ENCODE data around the gene DYDC2. TPM values are rescaled to one million over a fixed set of nuclear protein-coding genes. Genes with fewer than 3 reads are reported as not detected.

DYDC2 gene, protein sequence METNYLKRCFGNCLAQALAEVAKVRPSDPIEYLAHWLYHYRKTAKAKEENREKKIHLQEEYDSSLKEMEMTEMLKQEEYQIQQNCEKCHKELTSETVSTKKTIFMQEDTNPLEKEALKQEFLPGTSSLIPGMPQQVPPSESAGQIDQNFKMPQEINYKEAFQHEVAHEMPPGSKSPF
- 1 to 10 TPM; 1.9 to 5.3 TPM for total RNA-seq
- polyA plus RNA-seq (2013, experiment 1 of 2): 3.5 TPM
- 3.9 TPM for polyA plus RNA-seq (2013, experiment 2 of 2)
- long read RNA-seq, experiment 1, partial matches to known transcripts: 4 of 4 reads
- long read RNA-seq, experiment 1, other reads (novel, unspliced or antisense): 0 of 4 reads
- long read RNA-seq, experiment 2, partial matches to known transcripts: 0 of 1 reads
- long read RNA-seq, experiment 2, other reads (novel, unspliced or antisense): 0 of 1 reads
- long read RNA-seq, experiment 3, partial matches to known transcripts: 3 of 5 reads
- long read RNA-seq, experiment 3, other reads (novel, unspliced or antisense): 1 of 5 reads
- long read RNA-seq, experiment 4, partial matches to known transcripts: 1 of 3 reads
- long read RNA-seq, experiment 4, other reads (novel, unspliced or antisense): 2 of 3 reads

DNA sequence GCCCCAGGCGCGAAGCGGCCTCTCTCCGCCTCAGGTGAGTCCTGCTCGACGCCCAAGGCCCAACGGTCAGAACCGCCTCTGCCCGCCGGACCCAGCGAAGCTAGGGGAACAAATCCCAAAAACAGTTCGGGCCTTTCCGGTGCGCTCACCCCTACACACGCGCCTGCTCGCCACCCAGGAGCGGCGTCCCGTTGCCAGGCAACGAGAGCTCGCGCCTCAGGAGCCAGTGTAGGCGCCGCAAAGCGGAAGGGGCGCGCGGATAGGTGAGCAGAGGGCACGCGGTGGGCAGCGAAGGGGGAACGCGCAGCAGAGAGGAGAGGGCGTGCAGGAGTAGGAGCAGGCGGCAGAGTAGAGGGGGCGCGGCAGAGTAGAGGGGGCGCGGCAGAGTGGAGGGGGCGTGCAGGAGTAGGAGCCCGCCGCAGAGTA, at the start of gene DYDC2, which contains the start of gene DYDC1:
Gene DYDC2, plus strand, starts transcription at position 219 of the 426 bp plus-strand sequence. CDS start 5,663 bp downstream, outside the sequence.
Gene DYDC1, minus strand, starts transcription at position 193 of the 426 bp plus-strand sequence. CDS start 4,154 bp downstream, outside the sequence.
- Histone ChIP-seq H3K9me3 (ENCODE audit: control insufficient read depth, low read length) (no peaks in the 10 kb centered on the region), H3K36me3 (ENCODE audit: control insufficient read depth, insufficient read depth, low read length) (no peaks in the 10 kb centered on the region), H3K27ac (ENCODE audit: low read depth, low read length) (no peak within 1 kb of the TSS), H3K9ac (ENCODE audit: extremely low read depth, low read length, poor library complexity, severe bottlenecking) (no peak within 1 kb of the TSS), H3K4me3 (ENCODE audit: low read length) (peak within 1 kb of the TSS; percentile 74), H3K27me3 (ENCODE audit: control insufficient read depth, insufficient read depth, low read length, poor library complexity, severe bottlenecking) (peaks cover 25% of the 10 kb centered on the region), H3K4me1 (ENCODE audit: control insufficient read depth, insufficient read depth, low read length) (peaks cover 4% of the 10 kb centered on the region)
- peaks cover 2% of the 10 kb centered on the region for H3K9me3 Mint-ChIP-seq
- TF ChIP-seq, protein P1, sequence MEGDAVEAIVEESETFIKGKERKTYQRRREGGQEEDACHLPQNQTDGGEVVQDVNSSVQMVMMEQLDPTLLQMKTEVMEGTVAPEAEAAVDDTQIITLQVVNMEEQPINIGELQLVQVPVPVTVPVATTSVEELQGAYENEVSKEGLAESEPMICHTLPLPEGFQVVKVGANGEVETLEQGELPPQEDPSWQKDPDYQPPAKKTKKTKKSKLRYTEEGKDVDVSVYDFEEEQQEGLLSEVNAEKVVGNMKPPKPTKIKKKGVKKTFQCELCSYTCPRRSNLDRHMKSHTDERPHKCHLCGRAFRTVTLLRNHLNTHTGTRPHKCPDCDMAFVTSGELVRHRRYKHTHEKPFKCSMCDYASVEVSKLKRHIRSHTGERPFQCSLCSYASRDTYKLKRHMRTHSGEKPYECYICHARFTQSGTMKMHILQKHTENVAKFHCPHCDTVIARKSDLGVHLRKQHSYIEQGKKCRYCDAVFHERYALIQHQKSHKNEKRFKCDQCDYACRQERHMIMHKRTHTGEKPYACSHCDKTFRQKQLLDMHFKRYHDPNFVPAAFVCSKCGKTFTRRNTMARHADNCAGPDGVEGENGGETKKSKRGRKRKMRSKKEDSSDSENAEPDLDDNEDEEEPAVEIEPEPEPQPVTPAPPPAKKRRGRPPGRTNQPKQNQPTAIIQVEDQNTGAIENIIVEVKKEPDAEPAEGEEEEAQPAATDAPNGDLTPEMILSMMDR (conservative IDR thresholded peaks at IDR 0.05): no peak
- H3K27me3 Mint-ChIP-seq (ENCODE audit: insufficient read depth): peaks cover 28% of the 10 kb centered on the region
- H3K36me3 Mint-ChIP-seq (ENCODE audit: low read depth): no peaks in the 10 kb centered on the region
- peaks cover 8% of the 10 kb centered on the region for H3K4me1 Mint-ChIP-seq
- peak within 1 kb of the TSS; percentile 89 for H3K27ac Mint-ChIP-seq
- DNase-seq: peak; percentile 95
- peak within 1 kb of the TSS; percentile 80 for H3K4me3 Mint-ChIP-seq
- 1 to 3% methylated on average over 15 to 43 of the region's 43 CpGs for WGBS, 2 experiments (ENCODE audit: insufficient coverage in 1 of 2, insufficient read length in 1 of 2)

DNA sequence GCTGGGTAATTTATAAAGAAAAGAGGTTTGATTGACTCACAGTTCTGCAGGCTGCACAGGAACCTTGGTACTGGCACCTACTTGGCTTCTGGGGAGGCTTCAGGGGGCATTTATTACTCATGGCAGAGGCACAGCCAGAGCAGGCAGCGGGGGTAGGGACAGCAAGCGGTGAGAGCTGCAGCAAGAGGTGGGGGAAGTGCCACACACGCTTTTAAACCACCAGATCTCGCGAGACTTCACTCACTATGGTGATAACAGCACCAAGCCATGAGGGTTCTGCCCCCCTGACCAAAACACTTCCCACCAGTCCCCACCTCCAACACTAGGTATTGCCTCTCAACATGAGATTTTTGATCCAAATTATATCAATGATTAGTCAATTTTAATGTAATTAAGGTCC, 43.1 kb upstream of the DYDC2 start:
- H3K9ac ChIP-seq (ENCODE audit: extremely low read depth, low read length, poor library complexity, severe bottlenecking): no peak overlapping the region
- peaks cover 8% of the 10 kb centered on the region for H3K9me3 Mint-ChIP-seq
- H3K27me3 Mint-ChIP-seq (ENCODE audit: insufficient read depth): peaks cover 2% of the 10 kb centered on the region
- H3K27ac ChIP-seq (ENCODE audit: low read depth, low read length): no peak overlapping the region
- H3K36me3 ChIP-seq (ENCODE audit: control insufficient read depth, insufficient read depth, low read length): no peaks in the 10 kb centered on the region
- H3K4me3 Mint-ChIP-seq: no peak overlapping the region
- DNase-seq: no peak
- TF ChIP-seq, protein P1 (conservative IDR thresholded peaks at IDR 0.05): no peak
- 84% methylated on average over 5 of the region's 5 CpGs; no CpG with 5 or more reads in 1 of the 2 experiments for WGBS, 2 experiments (ENCODE audit: insufficient coverage in 1 of 2, insufficient read length in 1 of 2)
- H3K4me1 ChIP-seq (ENCODE audit: control insufficient read depth, insufficient read depth, low read length): no peaks in the 10 kb centered on the region
- H3K36me3 Mint-ChIP-seq (ENCODE audit: low read depth): no peaks in the 10 kb centered on the region
- no peaks in the 10 kb centered on the region for H3K4me1 Mint-ChIP-seq
- no peaks in the 10 kb centered on the region for H3K27me3 ChIP-seq (ENCODE audit: control insufficient read depth, insufficient read depth, low read length, poor library complexity, severe bottlenecking)
- H3K9me3 ChIP-seq (ENCODE audit: control insufficient read depth, low read length): no peaks in the 10 kb centered on the region
- no peak overlapping the region for H3K27ac Mint-ChIP-seq
- no peak overlapping the region for H3K4me3 ChIP-seq (ENCODE audit: low read length)

DNA sequence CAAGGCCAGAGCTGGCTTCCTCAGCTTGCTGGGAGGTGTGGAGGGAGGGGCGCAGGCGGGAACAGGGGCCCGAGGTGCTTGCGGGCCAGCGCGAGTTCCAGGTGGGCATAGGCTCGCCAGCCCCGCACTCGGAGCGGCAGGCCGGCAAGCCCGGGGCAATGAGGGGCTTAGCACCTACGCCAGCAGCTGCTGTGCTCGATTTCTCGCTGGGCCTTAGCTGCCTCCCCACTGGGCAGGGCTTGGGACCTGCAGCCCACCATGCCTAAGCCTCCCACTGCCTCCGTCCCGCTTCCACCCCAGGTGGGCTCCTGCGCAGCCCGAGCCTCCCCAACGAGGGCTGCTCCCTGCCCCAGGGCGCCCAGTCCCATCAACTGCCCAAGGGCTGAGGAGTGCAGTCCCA, 41.2 kb upstream of the DYDC2 start:
- 97 to 100% methylated on average over 8 to 21 of the region's 21 CpGs for WGBS, 2 experiments (ENCODE audit: insufficient coverage in 1 of 2, insufficient read length in 1 of 2)

More for the DNA sequence above, 41.2 kb upstream of the DYDC2 start:
- Histone ChIP-seq H3K27ac (ENCODE audit: low read depth, low read length) (no peak overlapping the region), H3K4me1 (ENCODE audit: control insufficient read depth, insufficient read depth, low read length) (no peaks in the 10 kb centered on the region), H3K4me3 (ENCODE audit: low read length) (no peak overlapping the region), H3K27me3 (ENCODE audit: control insufficient read depth, insufficient read depth, low read length, poor library complexity, severe bottlenecking) (no peaks in the 10 kb centered on the region), H3K9ac (ENCODE audit: extremely low read depth, low read length, poor library complexity, severe bottlenecking) (no peak overlapping the region), H3K9me3 (ENCODE audit: control insufficient read depth, low read length) (no peaks in the 10 kb centered on the region), H3K36me3 (ENCODE audit: control insufficient read depth, insufficient read depth, low read length) (no peaks in the 10 kb centered on the region)
- Mint-ChIP-seq H3K4me1 (no peaks in the 10 kb centered on the region), H3K27ac (no peak overlapping the region), H3K9me3 (no peaks in the 10 kb centered on the region), H3K4me3 (no peak overlapping the region), H3K27me3 (ENCODE audit: insufficient read depth) (peaks cover 2% of the 10 kb centered on the region), H3K36me3 (ENCODE audit: low read depth) (no peaks in the 10 kb centered on the region)
- TF ChIP-seq, protein P1 (conservative IDR thresholded peaks at IDR 0.05): no peak
- no peak for DNase-seq
